Parathyroid adenoma (tissue), 2 donors: Measurements from ENCODE around the gene DCDC2C.

Source experiments
- H2AFZ ChIP-seq: fragments of 300-600 bp; sonication (generic); one replicate; pipeline ENCODE4 v1.7.0; 2017; ENCODE audit warnings: antibody characterized with exemption, mild to moderate bottlenecking
- H3K27ac ChIP-seq: fragments of 300-600 bp; sonication (generic); one replicate; pipeline ENCODE4 v1.7.0; 2017
- H3K27me3 ChIP-seq: fragments of 300-600 bp; sonication (generic); one replicate; pipeline ENCODE4 v1.7.0; 2017; ENCODE audit warnings: low read length; ENCODE audit not compliant: control insufficient read depth, insufficient read depth
- H3K36me3 ChIP-seq: fragments of 300-600 bp; sonication (generic); one replicate; pipeline ENCODE4 v1.7.0; 2017; ENCODE audit warnings: low read length; ENCODE audit not compliant: control insufficient read depth, insufficient read depth
- H3K4me1 ChIP-seq: fragments of 300-600 bp; sonication (generic); one replicate; pipeline ENCODE4 v1.7.0; 2017; ENCODE audit warnings: control low read depth
- H3K4me2 ChIP-seq: fragments of 300-600 bp; sonication (generic); one replicate; pipeline ENCODE4 v1.7.0; 2017; ENCODE audit warnings: low read length
- H3K4me3 ChIP-seq: fragments of 300-600 bp; sonication (generic); one replicate; pipeline ENCODE4 v1.7.0; 2017; ENCODE audit warnings: low read depth, low read length
- H3K79me2 ChIP-seq: fragments of 300-600 bp; sonication (generic); one replicate; pipeline ENCODE4 v1.7.0; 2017; ENCODE audit warnings: control low read depth
- H3K9ac ChIP-seq: fragments of 300-600 bp; sonication (generic); one replicate; pipeline ENCODE4 v1.7.0; 2017; ENCODE audit warnings: mild to moderate bottlenecking
- H3K9me3 ChIP-seq: fragments of 300-600 bp; sonication (generic); one replicate; pipeline ENCODE4 v1.7.0; 2017; ENCODE audit warnings: low read length; ENCODE audit not compliant: control insufficient read depth
- TF ChIP-seq, protein P1 (sequence below): fragments of 300-600 bp; sonication (generic); IDR thresholded peaks from one replicate; pipeline ENCODE4 v1.7.0; 2017; ENCODE audit warnings: antibody characterized with exemption, mild to moderate bottlenecking
- donor health status: primary hyperparathyroidism.

The DCDC2C gene

DNA sequence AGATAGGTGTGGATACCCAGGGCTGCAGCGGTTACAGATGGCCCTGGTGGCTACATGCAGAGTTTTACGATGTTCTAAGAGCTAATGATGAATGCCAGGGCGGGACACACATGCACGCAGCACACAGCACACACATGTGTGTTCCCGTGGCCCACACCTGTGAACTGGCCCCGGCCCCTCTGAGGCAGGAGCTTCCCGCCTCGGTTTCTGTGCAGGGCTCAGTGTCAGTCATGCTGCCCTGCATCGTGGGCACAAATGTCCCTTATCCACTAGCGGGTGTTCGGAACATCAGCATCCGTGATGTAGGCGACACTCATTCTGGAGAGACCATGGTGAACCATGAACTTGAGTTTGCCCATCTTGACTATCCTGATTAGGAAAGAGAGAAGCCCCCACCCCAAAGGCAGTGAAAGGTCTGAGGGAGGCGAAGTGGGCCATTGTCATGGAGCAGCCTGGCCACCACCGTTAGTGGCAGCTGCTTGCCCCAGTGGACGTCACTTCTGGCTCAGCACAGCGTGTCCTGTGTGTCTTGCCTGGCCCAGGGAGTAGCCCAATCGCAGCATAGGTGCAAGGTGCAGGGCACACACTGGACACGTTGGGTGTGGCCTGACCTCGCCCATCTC lies 43.8 kb downstream of the DCDC2C start:
- no peaks in the 10 kb centered on the region for H3K9me3 ChIP-seq
- H3K9ac ChIP-seq: no peak overlapping the region
- H3K4me2 ChIP-seq: no peak overlapping the region
- H2AFZ ChIP-seq: no peak overlapping the region
- H3K27me3 ChIP-seq: no peaks in the 10 kb centered on the region
- TF ChIP-seq, protein P1, sequence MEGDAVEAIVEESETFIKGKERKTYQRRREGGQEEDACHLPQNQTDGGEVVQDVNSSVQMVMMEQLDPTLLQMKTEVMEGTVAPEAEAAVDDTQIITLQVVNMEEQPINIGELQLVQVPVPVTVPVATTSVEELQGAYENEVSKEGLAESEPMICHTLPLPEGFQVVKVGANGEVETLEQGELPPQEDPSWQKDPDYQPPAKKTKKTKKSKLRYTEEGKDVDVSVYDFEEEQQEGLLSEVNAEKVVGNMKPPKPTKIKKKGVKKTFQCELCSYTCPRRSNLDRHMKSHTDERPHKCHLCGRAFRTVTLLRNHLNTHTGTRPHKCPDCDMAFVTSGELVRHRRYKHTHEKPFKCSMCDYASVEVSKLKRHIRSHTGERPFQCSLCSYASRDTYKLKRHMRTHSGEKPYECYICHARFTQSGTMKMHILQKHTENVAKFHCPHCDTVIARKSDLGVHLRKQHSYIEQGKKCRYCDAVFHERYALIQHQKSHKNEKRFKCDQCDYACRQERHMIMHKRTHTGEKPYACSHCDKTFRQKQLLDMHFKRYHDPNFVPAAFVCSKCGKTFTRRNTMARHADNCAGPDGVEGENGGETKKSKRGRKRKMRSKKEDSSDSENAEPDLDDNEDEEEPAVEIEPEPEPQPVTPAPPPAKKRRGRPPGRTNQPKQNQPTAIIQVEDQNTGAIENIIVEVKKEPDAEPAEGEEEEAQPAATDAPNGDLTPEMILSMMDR: no peak
- H3K4me1 ChIP-seq: no peaks in the 10 kb centered on the region
- no peaks in the 10 kb centered on the region for H3K79me2 ChIP-seq
- H3K36me3 ChIP-seq: no peaks in the 10 kb centered on the region
- no peak overlapping the region for H3K27ac ChIP-seq
- no peak overlapping the region for H3K4me3 ChIP-seq

DNA sequence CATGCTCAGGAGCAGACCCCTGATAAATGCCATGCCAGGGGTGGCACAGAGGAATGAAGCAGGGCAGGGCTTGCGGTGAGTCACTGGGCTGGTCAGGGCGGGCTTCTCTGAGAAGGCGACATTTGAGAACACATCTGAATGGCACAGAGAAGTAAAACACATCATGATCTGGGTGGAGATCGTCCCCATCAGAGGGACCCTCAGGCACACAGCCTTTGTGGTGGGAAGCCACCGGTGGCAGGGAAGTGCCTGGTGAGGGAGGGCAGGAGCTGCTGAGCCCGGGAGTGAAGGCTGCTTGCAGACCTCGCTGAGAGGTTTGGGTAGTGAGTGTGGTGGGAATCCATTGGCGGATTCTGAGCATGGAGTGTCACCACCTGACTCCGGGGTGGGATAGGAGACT lies 44.5 kb downstream of the DCDC2C start:
- no peak overlapping the region for H3K9ac ChIP-seq
- H3K27ac ChIP-seq: no peak overlapping the region
- H2AFZ ChIP-seq: no peak overlapping the region
- no peaks in the 10 kb centered on the region for H3K4me1 ChIP-seq
- no peaks in the 10 kb centered on the region for H3K79me2 ChIP-seq
- no peak overlapping the region for H3K4me2 ChIP-seq
- no peaks in the 10 kb centered on the region for H3K27me3 ChIP-seq
- no peak overlapping the region for H3K4me3 ChIP-seq
- TF ChIP-seq, protein P1: no peak
- H3K9me3 ChIP-seq: no peaks in the 10 kb centered on the region
- no peaks in the 10 kb centered on the region for H3K36me3 ChIP-seq

DNA sequence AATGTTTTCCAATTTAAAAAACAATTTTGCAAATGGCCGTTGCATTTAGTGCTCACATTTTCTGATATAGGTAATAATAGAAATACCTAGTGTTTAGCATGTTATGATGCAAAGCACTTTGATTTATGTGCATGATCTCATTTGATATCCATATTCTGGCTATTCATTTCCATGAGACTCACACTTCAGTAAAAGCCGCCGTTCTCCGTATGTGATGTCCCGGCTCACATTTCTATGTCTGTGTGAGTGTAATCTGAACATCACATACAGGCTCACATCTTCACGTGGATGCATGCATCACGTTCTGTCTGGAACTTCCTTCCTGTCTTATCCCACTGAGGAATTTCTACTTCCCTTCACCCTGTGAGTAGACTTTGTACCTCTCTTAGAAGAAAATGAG lies 45.8 kb downstream of the DCDC2C start:
- H3K27ac ChIP-seq: no peak overlapping the region

DNA sequence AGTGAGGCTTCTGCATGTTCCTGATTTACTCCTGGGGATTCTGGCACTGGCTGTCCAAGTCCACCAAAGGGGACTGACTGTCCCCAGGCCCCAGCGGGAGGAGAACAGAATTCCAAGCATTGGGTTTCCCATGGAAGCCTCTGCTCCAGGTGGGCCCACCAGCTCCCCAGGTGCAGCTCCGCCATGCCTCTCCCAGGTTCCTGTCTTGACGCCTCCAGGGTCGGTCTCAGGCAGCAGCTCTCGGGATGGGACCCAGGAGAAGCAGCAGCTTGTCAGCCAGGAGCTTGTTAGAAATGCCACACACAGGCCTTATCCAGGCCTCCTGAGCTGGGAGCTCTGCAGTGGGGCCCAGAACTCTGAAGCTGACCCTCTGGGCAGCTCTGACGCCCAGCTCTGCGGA lies 47.9 kb downstream of the DCDC2C start:
- Histone ChIP-seq H3K4me1 (no peaks in the 10 kb centered on the region), H3K9me3 (no peaks in the 10 kb centered on the region), H3K36me3 (no peaks in the 10 kb centered on the region), H3K4me3 (no peak overlapping the region), H3K4me2 (no peak overlapping the region), H3K79me2 (no peaks in the 10 kb centered on the region), H3K27ac (no peak overlapping the region), H3K9ac (no peak overlapping the region), H2AFZ (no peak overlapping the region), H3K27me3 (no peaks in the 10 kb centered on the region)
- TF ChIP-seq, protein P1: no peak

More for the DNA sequence above, 45.8 kb downstream of the DCDC2C start:
- Histone ChIP-seq H3K4me1 (no peaks in the 10 kb centered on the region), H3K9ac (no peak overlapping the region), H3K4me3 (no peak overlapping the region), H3K79me2 (no peaks in the 10 kb centered on the region), H3K36me3 (no peaks in the 10 kb centered on the region), H3K27me3 (no peaks in the 10 kb centered on the region), H3K4me2 (no peak overlapping the region), H2AFZ (no peak overlapping the region), H3K9me3 (no peaks in the 10 kb centered on the region)
- TF ChIP-seq, protein P1: no peak

DNA sequence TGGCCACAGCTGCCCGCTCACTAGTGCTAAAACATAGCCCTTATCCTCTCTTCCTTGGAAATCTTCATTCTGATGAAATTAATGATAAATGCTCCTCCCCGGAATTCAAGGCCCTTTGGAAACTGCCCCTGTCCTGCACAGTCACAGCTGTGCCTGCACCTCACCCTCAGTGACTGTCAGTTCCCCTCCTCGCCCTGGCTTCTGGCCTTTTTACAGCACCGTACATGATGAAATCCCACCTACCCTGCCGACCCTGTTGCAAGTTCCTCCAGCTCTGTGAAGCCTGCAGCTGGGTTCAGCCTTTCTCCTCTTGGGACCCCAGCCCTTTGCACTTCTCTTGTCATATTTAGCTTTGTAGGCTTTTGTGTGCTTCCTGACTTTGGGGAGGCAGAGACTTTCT lies 48.4 kb downstream of the DCDC2C start:
- Histone ChIP-seq H3K4me1 (no peaks in the 10 kb centered on the region), H3K4me3 (no peak overlapping the region), H3K4me2 (no peak overlapping the region), H3K27me3 (no peaks in the 10 kb centered on the region), H3K9me3 (no peaks in the 10 kb centered on the region), H3K9ac (no peak overlapping the region), H3K36me3 (no peaks in the 10 kb centered on the region), H3K79me2 (no peaks in the 10 kb centered on the region), H2AFZ (no peak overlapping the region), H3K27ac (no peak overlapping the region)
- TF ChIP-seq, protein P1: no peak
